GM23338 (cell line): ENCODE measurements around the gene UTS2R. TPM values are rescaled to one million over a fixed set of nuclear protein-coding genes. Genes with fewer than 3 reads are reported as not detected.

Experiments
- ATAC-seq: fragments of 200-7000 bp; cut with Tn5 transposase; 3 replicates; pipeline ENCODE4 v1.9.1; 2020
- DNase-seq: peaks from one replicate; pipeline ENCODE4 v3.0.0-alpha.2; 2015; ENCODE audit warnings: low spot score
- H2AFZ ChIP-seq: fragments of 200-600 bp; sonication (generic); 2 replicates; pipeline ENCODE4 v1.8.0; 2016; ENCODE audit warnings: antibody characterized with exemption, mild to moderate bottlenecking, moderate library complexity
- H3F3A ChIP-seq: fragments of 200-600 bp; sonication (generic); replicated peaks from 2 replicates; pipeline ENCODE4 v1.8.0; 2017; ENCODE audit warnings: antibody characterized with exemption, mixed run types, low read depth
- H3K27ac ChIP-seq: fragments of 200-600 bp; sonication (generic); 2 replicates; pipeline ENCODE4 v1.6.1; 2016; ENCODE audit warnings: low read depth
- H3K27me3 ChIP-seq: fragments of 200-600 bp; sonication (generic); 2 replicates; pipeline ENCODE4 v1.8.0; 2016; ENCODE audit warnings: mild to moderate bottlenecking, mixed run types, moderate library complexity; ENCODE audit not compliant: insufficient read depth
- H3K36me3 ChIP-seq: fragments of 200-600 bp; sonication (generic); 2 replicates; pipeline ENCODE4 v1.8.0; 2016; ENCODE audit warnings: mild to moderate bottlenecking; ENCODE audit not compliant: insufficient read depth
- H3K4me1 ChIP-seq: fragments of 200-600 bp; sonication (generic); 2 replicates; pipeline ENCODE4 v1.8.0; 2016; ENCODE audit warnings: mild to moderate bottlenecking, moderate library complexity; ENCODE audit not compliant: insufficient read depth
- H3K4me2 ChIP-seq: fragments of 200-600 bp; sonication (generic); 2 replicates; pipeline ENCODE4 v1.7.1; 2017; ENCODE audit warnings: mixed run types
- H3K4me3 ChIP-seq: fragments of 200-600 bp; sonication (generic); 2 replicates; pipeline ENCODE4 v1.6.1; 2016; ENCODE audit warnings: mixed run types
- H3K79me2 ChIP-seq: fragments of 200-600 bp; sonication (generic); replicated peaks from 2 replicates; pipeline ENCODE4 v1.8.0; 2017; ENCODE audit warnings: mild to moderate bottlenecking; ENCODE audit not compliant: insufficient read depth
- H3K9me2 ChIP-seq: fragments of 200-600 bp; sonication (generic); 2 replicates; pipeline ENCODE4 v1.8.0; 2017; ENCODE audit not compliant: insufficient read depth
- H4K20me1 ChIP-seq: fragments of 200-600 bp; sonication (generic); replicated peaks from 2 replicates; pipeline ENCODE4 v1.8.0; 2017; ENCODE audit warnings: mild to moderate bottlenecking; ENCODE audit not compliant: insufficient read depth
- H3K27ac Mint-ChIP-seq: 2 replicates; pipeline ENCODE4 v1.8.0; 2020; ENCODE audit warnings: inconsistent platforms, mild to moderate bottlenecking, moderate library complexity, mixed read lengths
- H3K27me3 Mint-ChIP-seq: 3 replicates; pipeline ENCODE4 v1.8.0; 2022; ENCODE audit warnings: low read depth, mild to moderate bottlenecking, moderate library complexity, mixed read lengths, inconsistent platforms; ENCODE audit not compliant: insufficient read depth, poor library complexity
- H3K36me3 Mint-ChIP-seq: 3 replicates; pipeline ENCODE4 v1.8.0; 2021; ENCODE audit warnings: low read depth, mild to moderate bottlenecking, inconsistent platforms, moderate library complexity, mixed read lengths
- H3K4me1 Mint-ChIP-seq: 3 replicates; pipeline ENCODE4 v1.8.0; 2020; ENCODE audit warnings: mild to moderate bottlenecking, inconsistent platforms, mixed read lengths
- H3K4me3 Mint-ChIP-seq: 3 replicates; pipeline ENCODE4 v1.8.0; 2021; ENCODE audit warnings: moderate library complexity, mild to moderate bottlenecking, inconsistent platforms, mixed read lengths
- H3K9me3 Mint-ChIP-seq: 3 replicates; pipeline ENCODE4 v1.8.0; 2020; ENCODE audit warnings: moderate library complexity, mild to moderate bottlenecking, inconsistent platforms, mixed read lengths
- CREB1 ChIP-seq: fragments of 250-450 bp; sonication (Bioruptor Pico); IDR thresholded peaks from 2 replicates; pipeline ENCODE4 v1.5.0; 2020; ENCODE audit warnings: low read depth, mild to moderate bottlenecking, moderate library complexity
- EZH2 ChIP-seq: fragments of 200-600 bp; sonication (generic); IDR thresholded peaks from one replicate; pipeline ENCODE4 v1.8.0; 2017; ENCODE audit warnings: antibody characterized with exemption, mild to moderate bottlenecking, low read depth; ENCODE audit not compliant: unreplicated experiment
- EZH2phosphoT487 ChIP-seq: fragments of 200-600 bp; sonication (generic); IDR thresholded peaks from one replicate; pipeline ENCODE4 v1.8.1; 2018; ENCODE audit warnings: antibody characterized with exemption; ENCODE audit not compliant: unreplicated experiment
- JUNB ChIP-seq: IDR thresholded peaks from one replicate; pipeline ENCODE4 v1.6.1; 2016; ENCODE audit warnings: antibody characterized with exemption; ENCODE audit not compliant: unreplicated experiment
- NANOG ChIP-seq: IDR thresholded peaks from 2 replicates; pipeline ENCODE4 v1.6.1; 2016; ENCODE audit warnings: antibody characterized with exemption, borderline replicate concordance
- POLR2AphosphoS5 ChIP-seq: IDR thresholded peaks from 2 replicates; pipeline ENCODE4 v1.6.1; 2016; ENCODE audit warnings: antibody characterized with exemption, low read depth
- STAT1 ChIP-seq: IDR thresholded peaks from one replicate; pipeline ENCODE4 v1.6.1; 2016; ENCODE audit warnings: antibody characterized with exemption; ENCODE audit not compliant: unreplicated experiment
- ZNF114 ChIP-seq: fragments of 250-450 bp; sonication (Bioruptor Pico); IDR thresholded peaks from 2 replicates; pipeline ENCODE4 v1.5.0; 2020; ENCODE audit warnings: mild to moderate bottlenecking, moderate library complexity
- ZNF331 ChIP-seq: fragments of 250-450 bp; sonication (Bioruptor Pico); IDR thresholded peaks from 2 replicates; pipeline ENCODE4 v1.5.0; 2020; ENCODE audit warnings: low read depth, mild to moderate bottlenecking, moderate library complexity
- polyA plus RNA-seq: library from polyadenylated mRNA; unstranded; fragments of >200 nt; fragmentation: Nextera tagmentation; extraction: Ambion mirVana; gene quantifications from 2 replicates; pipeline ENCODE4 v1.2.1, GENCODE V29; 2016
- total RNA-seq: library from RNA; depleted of rRNA; stranded (reverse); fragments of >200 nt; shearing (Covaris generic); gene quantifications from 2 replicates; pipeline ENCODE4 v1.2.3, GENCODE V29; 2014
- TF ChIP-seq, protein P1 (sequence below): IDR thresholded peaks from 2 replicates; pipeline ENCODE4 v1.6.1; 2016; ENCODE audit warnings: antibody characterized with exemption
- TF ChIP-seq, protein P2 (sequence below), 2 experiments: fragments of 200-600 bp in 1 of 2; sonication (generic) in 1 of 2; conservative IDR thresholded peaks; 2 replicates each; pipeline versions ENCODE4 v1.5.1 to v1.6.1; 2016 to 2017; ENCODE audit warnings: antibody characterized with exemption in 2 of 2, low read depth in 2 of 2, mild to moderate bottlenecking in 2 of 2, moderate library complexity in 1 of 2
- TF ChIP-seq, protein P3 (sequence below): IDR thresholded peaks from one replicate; pipeline ENCODE4 v1.6.1; 2018; ENCODE audit warnings: antibody characterized with exemption; ENCODE audit not compliant: unreplicated experiment
- TF ChIP-seq, protein P4 (sequence below): fragments of 250-450 bp; sonication (Bioruptor Pico); IDR thresholded peaks from 2 replicates; pipeline ENCODE4 v1.5.0; 2020; ENCODE audit warnings: mild to moderate bottlenecking, moderate library complexity

The UTS2R gene
- total and polyA plus RNA-seq, 2 experiments from 2014 or later, result 0.49 TPM; not detected in 1

DNA sequence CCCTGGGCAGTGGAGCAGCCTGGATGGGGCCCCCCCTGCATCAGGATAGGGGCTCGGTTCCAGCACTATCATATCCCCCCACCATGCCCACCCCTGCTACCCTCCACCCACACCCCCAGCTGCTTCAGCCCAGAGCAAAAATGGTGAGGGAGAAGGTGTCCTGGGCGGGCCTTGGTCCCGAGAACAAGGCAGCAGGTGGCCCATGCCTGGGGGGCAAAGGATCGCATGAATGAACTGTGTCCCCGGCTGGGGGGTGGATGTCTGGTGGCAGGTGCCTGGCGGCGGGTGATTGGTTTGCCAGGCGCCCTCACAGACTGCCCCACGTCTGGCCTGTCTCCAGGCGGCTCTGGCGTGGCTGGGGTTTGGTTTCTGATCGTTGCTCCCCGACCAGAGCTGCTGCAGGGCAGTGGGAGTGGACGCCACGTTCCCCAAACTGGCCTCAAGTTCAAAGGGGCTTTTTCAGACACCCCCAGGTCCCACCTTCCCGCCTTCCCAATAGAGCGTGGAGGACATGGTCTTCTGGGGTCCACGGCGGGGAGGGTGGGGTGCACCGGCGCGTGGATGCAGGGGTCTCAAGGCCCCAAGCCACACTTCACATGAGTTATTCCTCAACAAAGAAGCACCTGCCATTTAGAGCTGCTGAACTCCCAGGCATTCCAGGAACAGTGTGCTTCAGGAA, 12.6 kb downstream of the UTS2R start:
- Histone ChIP-seq H3K4me3 (no peak overlapping the region), H3K4me1 (no peaks in the 10 kb centered on the region), H3K4me2 (no peak overlapping the region), H2AFZ (no peak overlapping the region), H3K79me2 (no peaks in the 10 kb centered on the region), H3K27me3 (no peaks in the 10 kb centered on the region), H4K20me1 (no peaks in the 10 kb centered on the region), H3F3A (no peaks in the 10 kb centered on the region), H3K36me3 (no peaks in the 10 kb centered on the region), H3K9me2 (no peaks in the 10 kb centered on the region), H3K27ac (no peak overlapping the region)
- Mint-ChIP-seq H3K27me3 (peaks cover 24% of the 10 kb centered on the region), H3K36me3 (no peaks in the 10 kb centered on the region), H3K9me3 (no peaks in the 10 kb centered on the region; the same call in 2 of the 3 replicates), H3K4me3 (no peak overlapping the region), H3K4me1 (peaks cover 6% of the 10 kb centered on the region), H3K27ac (no peak overlapping the region)
- TF ChIP-seq POLR2AphosphoS5 (no peak), NANOG (no peak), JUNB (no peak), ZNF114 (no peak), EZH2 (no peak), CREB1 (CRISPR knock-in tag) (no peak), STAT1 (no peak), ZNF331 (CRISPR knock-in tag) (no peak), EZH2phosphoT487 (no peak)
- TF ChIP-seq, protein P1, sequence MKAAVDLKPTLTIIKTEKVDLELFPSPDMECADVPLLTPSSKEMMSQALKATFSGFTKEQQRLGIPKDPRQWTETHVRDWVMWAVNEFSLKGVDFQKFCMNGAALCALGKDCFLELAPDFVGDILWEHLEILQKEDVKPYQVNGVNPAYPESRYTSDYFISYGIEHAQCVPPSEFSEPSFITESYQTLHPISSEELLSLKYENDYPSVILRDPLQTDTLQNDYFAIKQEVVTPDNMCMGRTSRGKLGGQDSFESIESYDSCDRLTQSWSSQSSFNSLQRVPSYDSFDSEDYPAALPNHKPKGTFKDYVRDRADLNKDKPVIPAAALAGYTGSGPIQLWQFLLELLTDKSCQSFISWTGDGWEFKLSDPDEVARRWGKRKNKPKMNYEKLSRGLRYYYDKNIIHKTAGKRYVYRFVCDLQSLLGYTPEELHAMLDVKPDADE, result no peak
- TF ChIP-seq, protein P2, sequence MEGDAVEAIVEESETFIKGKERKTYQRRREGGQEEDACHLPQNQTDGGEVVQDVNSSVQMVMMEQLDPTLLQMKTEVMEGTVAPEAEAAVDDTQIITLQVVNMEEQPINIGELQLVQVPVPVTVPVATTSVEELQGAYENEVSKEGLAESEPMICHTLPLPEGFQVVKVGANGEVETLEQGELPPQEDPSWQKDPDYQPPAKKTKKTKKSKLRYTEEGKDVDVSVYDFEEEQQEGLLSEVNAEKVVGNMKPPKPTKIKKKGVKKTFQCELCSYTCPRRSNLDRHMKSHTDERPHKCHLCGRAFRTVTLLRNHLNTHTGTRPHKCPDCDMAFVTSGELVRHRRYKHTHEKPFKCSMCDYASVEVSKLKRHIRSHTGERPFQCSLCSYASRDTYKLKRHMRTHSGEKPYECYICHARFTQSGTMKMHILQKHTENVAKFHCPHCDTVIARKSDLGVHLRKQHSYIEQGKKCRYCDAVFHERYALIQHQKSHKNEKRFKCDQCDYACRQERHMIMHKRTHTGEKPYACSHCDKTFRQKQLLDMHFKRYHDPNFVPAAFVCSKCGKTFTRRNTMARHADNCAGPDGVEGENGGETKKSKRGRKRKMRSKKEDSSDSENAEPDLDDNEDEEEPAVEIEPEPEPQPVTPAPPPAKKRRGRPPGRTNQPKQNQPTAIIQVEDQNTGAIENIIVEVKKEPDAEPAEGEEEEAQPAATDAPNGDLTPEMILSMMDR (conservative IDR thresholded peaks at IDR 0.05; ENCODE audit: low read depth in 2 of 2), result no peak
- TF ChIP-seq, protein P3, sequence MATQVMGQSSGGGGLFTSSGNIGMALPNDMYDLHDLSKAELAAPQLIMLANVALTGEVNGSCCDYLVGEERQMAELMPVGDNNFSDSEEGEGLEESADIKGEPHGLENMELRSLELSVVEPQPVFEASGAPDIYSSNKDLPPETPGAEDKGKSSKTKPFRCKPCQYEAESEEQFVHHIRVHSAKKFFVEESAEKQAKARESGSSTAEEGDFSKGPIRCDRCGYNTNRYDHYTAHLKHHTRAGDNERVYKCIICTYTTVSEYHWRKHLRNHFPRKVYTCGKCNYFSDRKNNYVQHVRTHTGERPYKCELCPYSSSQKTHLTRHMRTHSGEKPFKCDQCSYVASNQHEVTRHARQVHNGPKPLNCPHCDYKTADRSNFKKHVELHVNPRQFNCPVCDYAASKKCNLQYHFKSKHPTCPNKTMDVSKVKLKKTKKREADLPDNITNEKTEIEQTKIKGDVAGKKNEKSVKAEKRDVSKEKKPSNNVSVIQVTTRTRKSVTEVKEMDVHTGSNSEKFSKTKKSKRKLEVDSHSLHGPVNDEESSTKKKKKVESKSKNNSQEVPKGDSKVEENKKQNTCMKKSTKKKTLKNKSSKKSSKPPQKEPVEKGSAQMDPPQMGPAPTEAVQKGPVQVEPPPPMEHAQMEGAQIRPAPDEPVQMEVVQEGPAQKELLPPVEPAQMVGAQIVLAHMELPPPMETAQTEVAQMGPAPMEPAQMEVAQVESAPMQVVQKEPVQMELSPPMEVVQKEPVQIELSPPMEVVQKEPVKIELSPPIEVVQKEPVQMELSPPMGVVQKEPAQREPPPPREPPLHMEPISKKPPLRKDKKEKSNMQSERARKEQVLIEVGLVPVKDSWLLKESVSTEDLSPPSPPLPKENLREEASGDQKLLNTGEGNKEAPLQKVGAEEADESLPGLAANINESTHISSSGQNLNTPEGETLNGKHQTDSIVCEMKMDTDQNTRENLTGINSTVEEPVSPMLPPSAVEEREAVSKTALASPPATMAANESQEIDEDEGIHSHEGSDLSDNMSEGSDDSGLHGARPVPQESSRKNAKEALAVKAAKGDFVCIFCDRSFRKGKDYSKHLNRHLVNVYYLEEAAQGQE, result no peak
- TF ChIP-seq, protein P4, sequence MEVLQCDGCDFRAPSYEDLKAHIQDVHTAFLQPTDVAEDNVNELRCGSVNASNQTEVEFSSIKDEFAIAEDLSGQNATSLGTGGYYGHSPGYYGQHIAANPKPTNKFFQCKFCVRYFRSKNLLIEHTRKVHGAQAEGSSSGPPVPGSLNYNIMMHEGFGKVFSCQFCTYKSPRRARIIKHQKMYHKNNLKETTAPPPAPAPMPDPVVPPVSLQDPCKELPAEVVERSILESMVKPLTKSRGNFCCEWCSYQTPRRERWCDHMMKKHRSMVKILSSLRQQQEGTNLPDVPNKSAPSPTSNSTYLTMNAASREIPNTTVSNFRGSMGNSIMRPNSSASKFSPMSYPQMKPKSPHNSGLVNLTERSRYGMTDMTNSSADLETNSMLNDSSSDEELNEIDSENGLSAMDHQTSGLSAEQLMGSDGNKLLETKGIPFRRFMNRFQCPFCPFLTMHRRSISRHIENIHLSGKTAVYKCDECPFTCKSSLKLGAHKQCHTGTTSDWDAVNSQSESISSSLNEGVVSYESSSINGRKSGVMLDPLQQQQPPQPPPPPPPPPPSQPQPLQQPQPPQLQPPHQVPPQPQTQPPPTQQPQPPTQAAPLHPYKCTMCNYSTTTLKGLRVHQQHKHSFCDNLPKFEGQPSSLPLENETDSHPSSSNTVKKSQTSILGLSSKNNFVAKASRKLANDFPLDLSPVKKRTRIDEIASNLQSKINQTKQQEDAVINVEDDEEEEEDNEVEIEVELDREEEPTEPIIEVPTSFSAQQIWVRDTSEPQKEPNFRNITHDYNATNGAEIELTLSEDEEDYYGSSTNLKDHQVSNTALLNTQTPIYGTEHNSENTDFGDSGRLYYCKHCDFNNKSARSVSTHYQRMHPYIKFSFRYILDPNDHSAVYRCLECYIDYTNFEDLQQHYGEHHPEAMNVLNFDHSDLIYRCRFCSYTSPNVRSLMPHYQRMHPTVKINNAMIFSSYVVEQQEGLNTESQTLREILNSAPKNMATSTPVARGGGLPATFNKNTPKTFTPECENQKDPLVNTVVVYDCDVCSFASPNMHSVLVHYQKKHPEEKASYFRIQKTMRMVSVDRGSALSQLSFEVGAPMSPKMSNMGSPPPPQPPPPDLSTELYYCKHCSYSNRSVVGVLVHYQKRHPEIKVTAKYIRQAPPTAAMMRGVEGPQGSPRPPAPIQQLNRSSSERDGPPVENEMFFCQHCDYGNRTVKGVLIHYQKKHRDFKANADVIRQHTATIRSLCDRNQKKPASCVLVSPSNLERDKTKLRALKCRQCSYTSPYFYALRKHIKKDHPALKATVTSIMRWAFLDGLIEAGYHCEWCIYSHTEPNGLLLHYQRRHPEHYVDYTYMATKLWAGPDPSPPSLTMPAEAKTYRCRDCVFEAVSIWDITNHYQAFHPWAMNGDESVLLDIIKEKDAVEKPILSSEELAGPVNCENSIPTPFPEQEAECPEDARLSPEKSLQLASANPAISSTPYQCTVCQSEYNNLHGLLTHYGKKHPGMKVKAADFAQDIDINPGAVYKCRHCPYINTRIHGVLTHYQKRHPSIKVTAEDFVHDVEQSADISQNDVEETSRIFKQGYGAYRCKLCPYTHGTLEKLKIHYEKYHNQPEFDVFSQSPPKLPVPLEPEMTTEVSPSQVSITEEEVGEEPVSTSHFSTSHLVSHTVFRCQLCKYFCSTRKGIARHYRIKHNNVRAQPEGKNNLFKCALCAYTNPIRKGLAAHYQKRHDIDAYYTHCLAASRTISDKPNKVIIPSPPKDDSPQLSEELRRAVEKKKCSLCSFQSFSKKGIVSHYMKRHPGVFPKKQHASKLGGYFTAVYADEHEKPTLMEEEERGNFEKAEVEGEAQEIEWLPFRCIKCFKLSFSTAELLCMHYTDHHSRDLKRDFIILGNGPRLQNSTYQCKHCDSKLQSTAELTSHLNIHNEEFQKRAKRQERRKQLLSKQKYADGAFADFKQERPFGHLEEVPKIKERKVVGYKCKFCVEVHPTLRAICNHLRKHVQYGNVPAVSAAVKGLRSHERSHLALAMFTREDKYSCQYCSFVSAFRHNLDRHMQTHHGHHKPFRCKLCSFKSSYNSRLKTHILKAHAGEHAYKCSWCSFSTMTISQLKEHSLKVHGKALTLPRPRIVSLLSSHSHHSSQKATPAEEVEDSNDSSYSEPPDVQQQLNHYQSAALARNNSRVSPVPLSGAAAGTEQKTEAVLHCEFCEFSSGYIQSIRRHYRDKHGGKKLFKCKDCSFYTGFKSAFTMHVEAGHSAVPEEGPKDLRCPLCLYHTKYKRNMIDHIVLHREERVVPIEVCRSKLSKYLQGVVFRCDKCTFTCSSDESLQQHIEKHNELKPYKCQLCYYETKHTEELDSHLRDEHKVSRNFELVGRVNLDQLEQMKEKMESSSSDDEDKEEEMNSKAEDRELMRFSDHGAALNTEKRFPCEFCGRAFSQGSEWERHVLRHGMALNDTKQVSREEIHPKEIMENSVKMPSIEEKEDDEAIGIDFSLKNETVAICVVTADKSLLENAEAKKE (CRISPR knock-in tag), result no peak
- ATAC-seq (no peak), DNase-seq (no peak)
